K562 (cell line): ENCODE data around the gene NELFA. TPM values are rescaled to one million over a fixed set of nuclear protein-coding genes. Genes with fewer than 3 reads are reported as not detected.

ENCODE experiments used
- ATAC-seq: fragments of 200-7000 bp; cut with Tn5 transposase; 3 replicates; pipeline ENCODE4 v1.9.1; 2020; ENCODE audit warnings: moderate library complexity
- BruUV-seq: library from RNA; stranded (reverse); fragments of 400-500 nt; replicated peaks from 2 replicates; lab custom pipeline; 2021; lab: Mats Ljungman, UMichigan
- CTCF ChIA-PET: fragments of 300-600 bp; formaldehyde crosslinking; extraction: SDS; loops from one replicate; lab custom pipeline; 2021; ENCODE audit warnings: low intra/inter-chr PET ratio; lab: Yijun Ruan, JAX
- POLR2A ChIA-PET: fragments of 300-600, 350-650 bp; sonication (Branson Sonifier 250); formaldehyde crosslinking; extraction: SDS; loops from one replicate; lab custom pipeline; 2021; ENCODE audit warnings: antibody characterized with exemption, inconsistent platforms; lab: Yijun Ruan, JAX
- DNase-seq, 4 experiments: peaks; one replicate each; pipeline versions ENCODE4 v3.0.0 to v3.0.0-alpha.2; 2011 to 2018; ENCODE audit warnings: low spot score in 3 of 4, mixed read lengths in 3 of 4; ENCODE audit errors: extremely low read depth in 1 of 4
- FAIRE-seq: peaks from 2 replicates; lab custom pipeline; 2011; peaks lifted over from hg19 to GRCh38; lab: Jason Lieb, UNC
- H2AFZ ChIP-seq: 2 replicates; pipeline ENCODE4 v1.6.0; 2011; ENCODE audit warnings: low read depth, low read length, control low read depth, inconsistent platforms
- H3K27ac ChIP-seq: fragments of 200-600 bp; 3 replicates; pipeline ENCODE4 v1.8.0; 2011; ENCODE audit warnings: low read depth, mild to moderate bottlenecking, control low read depth, inconsistent platforms, low read length, moderate library complexity, mixed read lengths; ENCODE audit errors: extremely low read depth
- H3K27me3 ChIP-seq, 2 experiments: fragments of 300-600 bp in 1 of 2; 2 replicates in 1 of 2; 3 replicates in 1 of 2; pipeline versions ENCODE4 v1.6.0 to v1.8.0; 2011; ENCODE audit warnings: inconsistent platforms in 2 of 2, low read length in 2 of 2, mild to moderate bottlenecking in 1 of 2, mixed read lengths in 1 of 2, moderate library complexity in 1 of 2; ENCODE audit not compliant: control insufficient read depth in 2 of 2, insufficient read depth in 2 of 2
- H3K36me3 ChIP-seq: fragments of 300-600 bp; 3 replicates; pipeline ENCODE4 v1.8.0; 2011; ENCODE audit warnings: mild to moderate bottlenecking, low read length, inconsistent platforms; ENCODE audit not compliant: control insufficient read depth, insufficient read depth
- H3K4me1 ChIP-seq, 2 experiments: fragments of 200-600 bp in 1 of 2; replicated peaks in 1 of 2; 2 replicates in 1 of 2; 3 replicates in 1 of 2; pipeline versions ENCODE4 v1.5.1 to v1.8.0; 2011; ENCODE audit warnings: inconsistent platforms in 2 of 2, low read length in 2 of 2, mild to moderate bottlenecking in 1 of 2, mixed read lengths in 1 of 2, moderate library complexity in 1 of 2; ENCODE audit not compliant: control insufficient read depth in 2 of 2, insufficient read depth in 2 of 2
- H3K4me2 ChIP-seq: 2 replicates; pipeline ENCODE4 v1.6.1; 2011; ENCODE audit warnings: low read length, control low read depth, inconsistent platforms, mixed read lengths; ENCODE audit not compliant: insufficient read depth
- H3K4me3 ChIP-seq: fragments of 200-600 bp; sonication (generic), shearing (Covaris generic); 2 replicates; pipeline ENCODE4 v1.5.1; 2016; ENCODE audit warnings: control low read depth, inconsistent platforms
- H3K79me2 ChIP-seq: fragments of 200-600 bp; 3 replicates; pipeline ENCODE4 v1.8.0; 2011; ENCODE audit warnings: low read length, inconsistent platforms; ENCODE audit not compliant: control insufficient read depth, insufficient read depth
- H3K9ac ChIP-seq, 2 experiments: 2 replicates each; pipeline versions ENCODE4 v1.6.0 to v1.6.1; 2011; ENCODE audit warnings: low read depth in 2 of 2, low read length in 2 of 2, control low read depth in 1 of 2, inconsistent platforms in 1 of 2, mild to moderate bottlenecking in 1 of 2, mixed read lengths in 1 of 2; ENCODE audit not compliant: insufficient read depth in 1 of 2
- H3K9me1 ChIP-seq: one replicate; pipeline ENCODE4 v1.6.0; 2011; ENCODE audit warnings: inconsistent platforms, mild to moderate bottlenecking, low read length, moderate library complexity; ENCODE audit not compliant: control insufficient read depth, insufficient read depth
- H3K9me3 ChIP-seq: replicated peaks from 2 replicates; pipeline ENCODE4 v1.5.1; 2011; ENCODE audit warnings: low read depth, low read length, inconsistent platforms; ENCODE audit not compliant: control insufficient read depth, insufficient read depth
- H4K20me1 ChIP-seq: replicated peaks from 2 replicates; pipeline ENCODE4 v1.6.1; 2011; ENCODE audit warnings: low read length, inconsistent platforms, mixed read lengths; ENCODE audit not compliant: control insufficient read depth, insufficient read depth
- POLR2G ChIP-seq: fragments of 200-400 bp; formaldehyde crosslinking; IDR thresholded peaks from 2 replicates; pipeline ENCODE4 v1.6.1; 2017; ENCODE audit warnings: low read depth, mild to moderate bottlenecking, antibody characterized with exemption, low read length, moderate library complexity
- TCFL5 ChIP-seq: fragments of 250-450 bp; sonication (Bioruptor Pico); conservative IDR thresholded peaks from 2 replicates; pipeline ENCODE4 v1.6.1; 2021; ENCODE audit warnings: mild to moderate bottlenecking, moderate library complexity, matching md5 sums
- ZBTB33 ChIP-seq: sonication (generic); formaldehyde crosslinking; IDR thresholded peaks from 2 replicates; pipeline ENCODE4 v1.8.1; 2023; ENCODE audit warnings: mild to moderate bottlenecking, missing genetic modification reagents
- ZNF609 ChIP-seq: sonication (generic); formaldehyde crosslinking; IDR thresholded peaks from 2 replicates; pipeline ENCODE4 v1.8.1; 2023; ENCODE audit warnings: missing genetic modification reagents, mild to moderate bottlenecking, borderline replicate concordance
- WGBS: fragments of 100-300 bp; shearing (Covaris generic); methylation state at CpG from one replicate; pipeline ENCODE4 v1.1.6; 2016; ENCODE audit warnings: low coverage, mixed read lengths; ENCODE audit not compliant: insufficient coverage; ENCODE audit errors: missing lambda C conversion rate; 5-methylcytosine and 5-hydroxymethylcytosine counted together
- in situ Hi-C: fragments of 300-500 bp; cut with MboI; formaldehyde crosslinking; loops from 4 replicates; pipeline ENCODE4 v1.15.0; 2018; ENCODE audit warnings: inconsistent platforms, mixed read lengths
- intact Hi-C: fragments of 100-400 bp; cut with micrococcal nuclease; formaldehyde crosslinking; loops from 2 replicates; pipeline ENCODE4 v1.14.2; 2022
- polyA plus RNA-seq, 8 experiments: library from polyadenylated mRNA; depleted of rRNA in 4 of 8; stranded (reverse) in 5 of 8; unstranded in 3 of 8; fragments of >200 nt; fragmentation: Nextera tagmentation in 2 of 8; fragmentation: Illumina TruSeq in 1 of 8; extraction: Ambion mirVana in 2 of 8; extraction: Trizol in 1 of 8; gene quantifications; 2 replicates each; pipeline versions ENCODE4 v1.2.1 to v1.2.3, GENCODE V29; 2011 to 2014; ENCODE audit warnings: inconsistent platforms in 1 of 8, missing spikeins in 1 of 8
- total RNA-seq, 7 experiments: library from RNA; depleted of rRNA in 6 of 7; stranded (reverse); fragments of >200 nt in 6 of 7; fragmentation: Illumina TruSeq in 2 of 7; extraction: Trizol in 2 of 7; gene quantifications; 2 replicates each; pipeline versions ENCODE4 v1.2.1 to v1.2.3, GENCODE V29; 2011 to 2021; ENCODE audit warnings: low replicate concordance in 1 of 7

NELFA gene
- total and polyA plus RNA-seq, 9 of the 15 experiments (the other 6 are each of a cell fraction or from before 2014, with no cell fraction given): 0.76 to 59.6 (median 14.8) TPM

GRCh38 chr4:1983053-1983845, 25.5 kb downstream of the NELFA start:
- peaks cover 2 to 53% of the 10 kb centered on the region in 2 experiments; a peak in 4 of 5 replicates for H3K4me1 ChIP-seq
- peaks cover 98% of the 10 kb centered on the region for H3K36me3 ChIP-seq
- no peak overlapping the region for H2AFZ ChIP-seq
- no peaks in the 10 kb centered on the region for H3K9me1 ChIP-seq
- no peak overlapping the region for H3K4me3 ChIP-seq
- intact Hi-C loops (no loop called here), in situ Hi-C loops (no loop called here)
- peaks cover 15% of the 10 kb centered on the region for H4K20me1 ChIP-seq
- ATAC-seq: no peak
- CTCF ChIA-PET: no interaction called here
- WGBS: 94% methylated on average over 27 of the region's 34 CpGs
- no peak for FAIRE-seq
- no TSS peak for BruUV-seq
- DNase-seq: no peak
- no peak overlapping the region for H3K27ac ChIP-seq
- H3K79me2 ChIP-seq: no peaks in the 10 kb centered on the region
- TF ChIP-seq ZNF609 (no peak), ZBTB33 (CRISPR knock-in tag) (0 out of 2 replicates have a peak, but pooled peaks have one; percentile 35), TCFL5 (CRISPR knock-in tag) (no peak), POLR2G (peak; percentile 72)
- H3K9ac ChIP-seq: no peak overlapping the region
- H3K4me2 ChIP-seq: no peak overlapping the region
- H3K27me3 ChIP-seq: no peaks in the 10 kb centered on the region
- H3K9me3 ChIP-seq: no peaks in the 10 kb centered on the region
- POLR2A ChIA-PET: interaction anchor here (0.8 kb wide), 1 partner anchor 63 kb away, joined by 5 read pairs; no protein-coding TSS in a partner anchor
